ENCODE results near the gene OR51I2.

GRCh38 chr11:5441414-5441813 is 7.7 kb upstream of the OR51I2 start, which contains the start of gene OR51I1:
- TF ChIP-seq GATA3 (IDR thresholded peaks at IDR 0.05; ENCODE audit: low read depth, low read length) (no peak), GATA2 (IDR thresholded peaks at IDR 0.05; ENCODE audit: low read depth, low read length) (no peak)

Measured in SH-SY5Y (cell line).